Neutrophil (primary cell): Measurements from ENCODE around the gene SERPINE1.
"Not testable (repeated sequence)": the region's sequence is repeated elsewhere in the genome, so short reads cannot be mapped to it uniquely, and the experiment has no call there.

ENCODE experiments used
- H3K27ac ChIP-seq: fragments of 200-600 bp; sonication (generic); 2 replicates; pipeline ENCODE4 v1.5.1; 2016; ENCODE audit warnings: mild to moderate bottlenecking, moderate library complexity
- H3K27me3 ChIP-seq: fragments of 200-600 bp; sonication (generic); 2 replicates; pipeline ENCODE4 v1.6.0; 2016; ENCODE audit warnings: mild to moderate bottlenecking
- H3K36me3 ChIP-seq: fragments of 200-600 bp; sonication (generic); 2 replicates; pipeline ENCODE4 v1.5.1; 2017
- H3K4me1 ChIP-seq, 2 experiments: fragments of 200-600 bp in 1 of 2; sonication (generic) in 1 of 2; 1 replicate in 1 of 2; 2 replicates in 1 of 2; pipeline versions ENCODE4 v1.5.1 to v1.6.1; 2013 to 2016; ENCODE audit warnings: low read depth in 1 of 2, low read length in 1 of 2, mild to moderate bottlenecking in 1 of 2, moderate library complexity in 1 of 2; ENCODE audit not compliant: control insufficient read depth in 1 of 2, insufficient read depth in 1 of 2
- H3K4me3 ChIP-seq, 2 experiments: fragments of 200-600 bp in 1 of 2; sonication (generic) in 1 of 2; 1 replicate in 1 of 2; 2 replicates in 1 of 2; pipeline ENCODE4 v1.5.1; 2013 to 2016; ENCODE audit warnings: low read depth in 1 of 2, low read length in 1 of 2, mild to moderate bottlenecking in 1 of 2, moderate library complexity in 1 of 2
- H3K9me3 ChIP-seq: fragments of 200-600 bp; sonication (generic); 2 replicates; pipeline ENCODE4 v1.5.1; 2016
- CTCF ChIP-seq: fragments of 200-600 bp; sonication (generic); IDR thresholded peaks from 2 replicates; pipeline ENCODE4 v1.5.1; 2016; ENCODE audit warnings: antibody characterized with exemption

SERPINE1 gene

GRCh38 chr7:101099969-101100781 is 26.7 kb upstream of the SERPINE1 start:
- peaks cover 46% of the 10 kb centered on the region for H3K27me3 ChIP-seq
- no peak overlapping the region for H3K27ac ChIP-seq
- no peak overlapping the region for H3K4me3 ChIP-seq

GRCh38 chr7:101100858-101101847 is 25.8 kb upstream of the SERPINE1 start:
- peaks cover 9% of the 10 kb centered on the region in 2 experiments for H3K4me1 ChIP-seq
- H3K27ac ChIP-seq, result no peak overlapping the region
- no peak for TF ChIP-seq CTCF
- H3K4me3 ChIP-seq, result no peak overlapping the region
- no peaks in the 10 kb centered on the region for H3K9me3 ChIP-seq
- no peaks in the 10 kb centered on the region for H3K36me3 ChIP-seq
- peaks cover 46% of the 10 kb centered on the region for H3K27me3 ChIP-seq

More at GRCh38 chr7:101099969-101100781, 26.7 kb upstream of the SERPINE1 start:
- H3K9me3 ChIP-seq, result no peaks in the 10 kb centered on the region
- H3K36me3 ChIP-seq, result no peaks in the 10 kb centered on the region
- no peak for TF ChIP-seq CTCF
- H3K4me1 ChIP-seq, result peaks cover 5 to 7% of the 10 kb centered on the region in 2 experiments

- Histone ChIP-seq H3K36me3 (no peaks in the 10 kb centered on the region), H3K27me3 (peaks cover 46% of the 10 kb centered on the region), H3K4me3 (no peak overlapping the region), H3K27ac (no peak overlapping the region), H3K4me1 (peaks cover 15 to 17% of the 10 kb centered on the region in 2 experiments), H3K9me3 (no peaks in the 10 kb centered on the region)
- TF ChIP-seq CTCF, result no peak
These were observed 24.9 kb upstream of the SERPINE1 start for GRCh38 chr7:101102026-101102425.

- Histone ChIP-seq H3K27me3 (peaks cover 46% of the 10 kb centered on the region), H3K4me1 (peaks cover 31 to 33% of the 10 kb centered on the region in 2 experiments)
- H3K27ac ChIP-seq, result not testable (repeated sequence)
These were observed 23.2 kb upstream of the SERPINE1 start for GRCh38 chr7:101103701-101104100.

GRCh38 chr7:101104193-101104713 is 22.7 kb upstream of the SERPINE1 start:
- Histone ChIP-seq H3K27ac (no peak overlapping the region), H3K4me3 (no peak overlapping the region), H3K9me3 (no peaks in the 10 kb centered on the region), H3K36me3 (no peaks in the 10 kb centered on the region), H3K27me3 (peaks cover 41% of the 10 kb centered on the region), H3K4me1 (peaks cover 32 to 34% of the 10 kb centered on the region in 2 experiments)
- TF ChIP-seq CTCF, result no peak

More at GRCh38 chr7:101103701-101104100, 23.2 kb upstream of the SERPINE1 start:
- not testable (repeated sequence) for H3K9me3 ChIP-seq, H3K4me3 ChIP-seq, H3K36me3 ChIP-seq
